BJ (cell line): Measurements from ENCODE around the gene ACO2. TPM values are rescaled to one million over a fixed set of nuclear protein-coding genes. Genes with fewer than 3 reads are reported as not detected.

ENCODE experiments used
- CTCF ChIA-PET: fragments of 350-600 bp; formaldehyde crosslinking; extraction: SDS; loops from one replicate; lab custom pipeline; 2021; ENCODE audit warnings: antibody characterized with exemption, inconsistent platforms; lab: Yijun Ruan, JAX
- POLR2A ChIA-PET: fragments of 300-600 bp; sonication (Branson Sonifier 250); formaldehyde crosslinking; extraction: SDS; loops from one replicate; lab custom pipeline; 2021; ENCODE audit warnings: antibody characterized with exemption; lab: Charles Lee
- DNase-seq: peaks from one replicate; pipeline ENCODE4 v3.0.0-alpha.2; 2011; ENCODE audit warnings: low read depth
- H3K27me3 ChIP-seq: 2 replicates; pipeline ENCODE4 v1.6.0; 2011; ENCODE audit warnings: low read length; ENCODE audit not compliant: control insufficient read depth, insufficient read depth
- H3K36me3 ChIP-seq: 2 replicates; pipeline ENCODE4 v1.5.1; 2011; ENCODE audit warnings: low read length; ENCODE audit not compliant: control insufficient read depth, insufficient read depth
- H3K4me3 ChIP-seq: 2 replicates; pipeline ENCODE4 v1.5.1; 2011; ENCODE audit warnings: low read depth, mild to moderate bottlenecking, control low read depth, low read length
- polyA plus RNA-seq: library from polyadenylated mRNA; depleted of rRNA; stranded (reverse); fragments of >200 nt; gene quantifications from 2 replicates; pipeline ENCODE4 v1.2.3, GENCODE V29; 2011
- TF ChIP-seq, protein P1 (sequence below): IDR thresholded peaks from 2 replicates; pipeline ENCODE4 v1.5.1; 2011; ENCODE audit warnings: low read depth, mild to moderate bottlenecking, control low read depth, inconsistent platforms, low read length, moderate library complexity; ENCODE audit not compliant: insufficient read depth

Gene ACO2
- polyA plus RNA-seq, 1 experiment, result 60.5 TPM

DNA sequence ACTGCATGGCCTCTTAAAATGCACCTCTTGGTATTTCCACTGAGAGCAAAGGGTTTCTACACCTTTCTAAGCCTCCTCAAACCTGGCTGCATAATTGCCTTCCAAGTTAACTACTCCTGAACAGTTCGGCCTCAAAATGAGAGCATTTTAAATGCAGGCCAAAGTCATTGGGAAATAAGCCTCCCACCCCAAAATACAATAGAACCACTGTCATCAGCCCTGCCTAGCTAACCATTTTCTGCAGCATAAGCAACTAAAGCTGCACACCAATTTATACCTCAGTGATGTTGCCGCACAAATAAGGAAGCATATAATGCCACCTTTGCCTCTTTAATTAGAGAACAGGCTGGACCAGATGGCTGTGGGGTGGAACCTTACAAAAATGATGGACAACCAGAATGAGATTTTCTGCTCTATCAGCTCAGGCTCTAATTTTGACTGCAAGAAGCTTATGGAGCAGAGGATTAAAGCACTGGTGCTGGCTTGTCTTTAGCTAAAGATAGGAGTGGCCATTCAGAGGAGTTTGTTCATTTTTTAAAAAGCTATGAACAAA is 26.6 kb upstream of the ACO2 start:
- no peak for DNase-seq
- TF ChIP-seq, protein P1, sequence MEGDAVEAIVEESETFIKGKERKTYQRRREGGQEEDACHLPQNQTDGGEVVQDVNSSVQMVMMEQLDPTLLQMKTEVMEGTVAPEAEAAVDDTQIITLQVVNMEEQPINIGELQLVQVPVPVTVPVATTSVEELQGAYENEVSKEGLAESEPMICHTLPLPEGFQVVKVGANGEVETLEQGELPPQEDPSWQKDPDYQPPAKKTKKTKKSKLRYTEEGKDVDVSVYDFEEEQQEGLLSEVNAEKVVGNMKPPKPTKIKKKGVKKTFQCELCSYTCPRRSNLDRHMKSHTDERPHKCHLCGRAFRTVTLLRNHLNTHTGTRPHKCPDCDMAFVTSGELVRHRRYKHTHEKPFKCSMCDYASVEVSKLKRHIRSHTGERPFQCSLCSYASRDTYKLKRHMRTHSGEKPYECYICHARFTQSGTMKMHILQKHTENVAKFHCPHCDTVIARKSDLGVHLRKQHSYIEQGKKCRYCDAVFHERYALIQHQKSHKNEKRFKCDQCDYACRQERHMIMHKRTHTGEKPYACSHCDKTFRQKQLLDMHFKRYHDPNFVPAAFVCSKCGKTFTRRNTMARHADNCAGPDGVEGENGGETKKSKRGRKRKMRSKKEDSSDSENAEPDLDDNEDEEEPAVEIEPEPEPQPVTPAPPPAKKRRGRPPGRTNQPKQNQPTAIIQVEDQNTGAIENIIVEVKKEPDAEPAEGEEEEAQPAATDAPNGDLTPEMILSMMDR, result no peak
- CTCF ChIA-PET, result interaction anchor here (1.0 to 1.2 kb wide), 2 partner anchors 39 to 85 kb away, joined by 3 to 7 read pairs; no protein-coding TSS in a partner anchor
- no peaks in the 10 kb centered on the region for H3K27me3 ChIP-seq
- peaks cover 7% of the 10 kb centered on the region for H3K36me3 ChIP-seq
- POLR2A ChIA-PET, result no interaction called here
- no peak overlapping the region for H3K4me3 ChIP-seq

DNA sequence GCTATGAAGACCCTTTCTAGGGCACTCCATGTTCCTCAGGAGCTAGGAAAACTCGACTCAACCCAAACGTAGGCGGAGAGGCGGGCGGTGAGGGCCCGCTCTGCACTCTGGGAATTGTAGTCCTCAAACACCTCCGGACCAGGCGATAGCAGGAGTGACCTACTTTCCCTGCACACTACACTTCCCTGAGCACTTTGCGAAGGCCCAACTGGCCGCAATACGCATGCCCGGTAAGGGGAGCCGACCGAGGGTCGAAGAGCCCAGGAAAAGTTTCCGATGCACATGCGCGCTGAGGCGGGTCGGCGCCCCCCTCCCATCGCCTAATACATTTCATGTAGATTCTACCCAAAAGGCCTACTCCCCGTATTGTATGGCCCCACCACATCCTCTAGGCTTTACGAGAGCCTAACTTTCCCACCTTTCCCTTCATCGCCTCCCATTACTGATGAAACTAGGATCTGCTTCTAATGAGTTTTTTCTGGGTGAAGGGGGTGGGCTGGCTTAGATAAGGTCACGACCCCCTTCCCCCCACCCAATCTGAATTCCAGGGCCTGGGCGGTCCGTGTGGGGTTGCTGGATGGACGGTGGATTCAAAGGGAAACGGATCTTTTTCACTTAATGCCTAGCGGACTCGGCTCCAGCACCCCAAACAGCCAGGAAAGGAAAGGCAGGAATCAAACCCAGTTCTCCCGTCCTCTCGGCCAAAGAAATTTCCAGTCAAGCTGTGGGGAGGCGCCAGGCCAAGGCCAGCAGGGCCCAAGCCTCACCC is 24.4 kb upstream of the ACO2 start:
- Histone ChIP-seq H3K4me3 (peak overlapping the region; percentile 98), H3K27me3 (no peaks in the 10 kb centered on the region), H3K36me3 (peaks cover 4% of the 10 kb centered on the region)
- CTCF ChIA-PET, result interaction anchor here (1.0 to 3.6 kb wide), 5 partner anchors 41 to 82 kb away, joined by 3 to 29 read pairs (median 6); no protein-coding TSS in a partner anchor
- TF ChIP-seq, protein P1, result no peak
- POLR2A ChIA-PET, result no interaction called here
- DNase-seq, result peak; percentile 82

DNA sequence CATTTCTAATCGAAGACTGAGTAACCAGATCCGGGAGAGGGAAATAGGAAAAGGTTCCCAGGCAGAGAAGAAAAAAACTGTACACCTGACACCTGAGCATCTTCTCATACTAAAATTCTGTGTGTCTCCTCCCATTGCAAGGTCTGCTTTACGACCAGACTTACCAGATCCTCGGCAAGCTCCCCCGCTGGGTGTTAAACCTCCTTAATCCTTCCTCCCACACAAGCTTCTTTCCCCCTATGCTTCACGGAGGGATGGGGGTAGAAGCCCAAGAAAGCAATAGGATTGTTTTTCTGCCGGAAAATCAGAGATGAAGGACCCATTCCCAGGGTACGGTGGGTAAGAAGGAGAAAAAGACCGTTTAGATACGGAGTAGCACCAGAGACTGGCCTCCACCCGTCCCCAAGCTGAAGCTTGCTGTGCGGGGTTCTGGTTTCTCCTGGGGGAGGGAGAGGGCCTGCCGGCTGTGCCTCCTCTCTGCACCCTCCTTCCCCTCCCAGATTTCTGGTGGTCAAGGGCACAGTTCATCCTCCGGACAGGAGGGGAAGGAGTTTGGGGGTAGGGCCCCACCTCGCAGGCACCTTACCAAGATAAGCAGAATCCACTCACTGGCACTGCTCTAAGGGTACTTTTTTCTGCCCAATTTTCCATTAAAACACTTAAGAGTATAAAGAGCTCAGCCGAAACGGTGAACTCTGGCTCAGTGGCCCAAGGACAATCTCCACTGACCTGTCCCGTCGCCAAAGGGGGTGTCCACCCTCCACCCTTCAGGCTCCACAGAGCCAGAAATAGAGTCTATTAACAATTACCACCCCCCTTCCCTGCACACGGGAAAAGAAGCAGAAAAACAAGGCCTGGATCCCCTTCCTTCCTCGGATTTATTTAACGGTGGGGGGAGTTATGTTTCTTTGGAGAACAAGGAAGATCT is 23.5 kb upstream of the ACO2 start:
- Histone ChIP-seq H3K4me3 (peak overlapping the region; percentile 98), H3K27me3 (no peaks in the 10 kb centered on the region), H3K36me3 (peaks cover 2% of the 10 kb centered on the region)
- CTCF ChIA-PET, result interaction anchor here (1.0 to 3.6 kb wide), 4 partner anchors 42 to 81 kb away, joined by 3 to 29 read pairs (median 8); no protein-coding TSS in a partner anchor
- DNase-seq, result no peak
- TF ChIP-seq, protein P1, result no peak
- POLR2A ChIA-PET, result no interaction called here

DNA sequence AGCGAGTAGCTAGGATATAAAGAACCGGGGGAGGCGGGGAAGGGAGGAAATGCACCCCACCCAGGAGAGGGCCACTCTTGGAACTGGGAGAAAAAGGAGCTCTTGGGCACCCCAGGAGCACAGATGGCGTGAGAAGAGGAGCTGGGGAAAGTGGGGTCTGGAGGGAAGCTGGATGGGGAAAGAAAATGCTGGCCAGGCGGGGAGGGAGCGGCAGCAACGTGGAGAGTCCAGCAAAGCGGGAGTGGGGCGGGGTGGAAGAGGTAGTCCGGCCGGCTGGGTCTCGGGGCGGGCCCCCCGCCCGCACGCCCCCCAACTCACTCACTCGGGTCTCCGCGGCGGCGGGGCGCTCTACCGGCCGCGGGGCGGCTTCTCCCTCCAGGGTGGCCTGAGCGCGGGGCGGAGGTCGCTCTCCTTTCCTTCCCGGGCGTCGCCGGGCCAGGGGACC is 22.8 kb upstream of the ACO2 start:
- H3K4me3 ChIP-seq, result peak overlapping the region; percentile 98
- TF ChIP-seq, protein P1, result no peak
- ChIA-PET CTCF (interaction anchor here (2.1 to 3.6 kb wide), 2 partner anchors 43 to 81 kb away, joined by 6 to 29 read pairs; no protein-coding TSS in a partner anchor), POLR2A (interaction anchor here (0.6 to 1.0 kb wide), 4 partner anchors 16 to 144 kb away, joined by 3 read pairs; partner anchors contain the start of genes PHF5A and PMM1)
- H3K27me3 ChIP-seq, result no peaks in the 10 kb centered on the region
- peaks cover 2% of the 10 kb centered on the region for H3K36me3 ChIP-seq
- no peak for DNase-seq
